Fibroblast of skin of right biceps (primary cell): ENCODE data around the gene RBM20.
"Not testable (repeated sequence)": the region's sequence is repeated elsewhere in the genome, so short reads cannot be mapped to it uniquely, and the experiment has no call there.

ENCODE experiments used
- DNase-seq: peaks from one replicate; pipeline ENCODE4 v3.0.0-alpha.2; 2013

The RBM20 gene

GRCh38 chr10:110679486-110680272 lies 35.5 kb downstream of the RBM20 start:
- no peak for DNase-seq

- DNase-seq, result no peak
These were observed 36.3 kb downstream of the RBM20 start for GRCh38 chr10:110680273-110681020.

GRCh38 chr10:110681023-110681681 lies 37.0 kb downstream of the RBM20 start:
- DNase-seq, result peak; percentile 39

GRCh38 chr10:110682348-110682747 lies 38.2 kb downstream of the RBM20 start:
- DNase-seq, result no peak

- DNase-seq, result peak; percentile 17
These were observed 40.8 kb downstream of the RBM20 start for GRCh38 chr10:110684800-110685446.

- DNase-seq, result peak; percentile 42
These were observed 41.9 kb downstream of the RBM20 start for GRCh38 chr10:110686047-110686446.

GRCh38 chr10:110686949-110687348 lies 42.8 kb downstream of the RBM20 start:
- DNase-seq, result peak; percentile 52

GRCh38 chr10:110687400-110687799 lies 43.3 kb downstream of the RBM20 start:
- DNase-seq, result no peak

GRCh38 chr10:110691139-110691538 lies 47.0 kb downstream of the RBM20 start:
- DNase-seq, result no peak

GRCh38 chr10:110694263-110694662 lies 50.1 kb downstream of the RBM20 start:
- no peak for DNase-seq

GRCh38 chr10:110694820-110695538 lies 50.8 kb downstream of the RBM20 start:
- DNase-seq, result no peak

- no peak for DNase-seq
These were observed 51.4 kb downstream of the RBM20 start for GRCh38 chr10:110695539-110695886.

GRCh38 chr10:110696436-110696835 lies 52.3 kb downstream of the RBM20 start:
- no peak for DNase-seq

GRCh38 chr10:110698340-110698739 lies 54.2 kb downstream of the RBM20 start:
- no peak for DNase-seq

GRCh38 chr10:110698782-110699201 lies 54.7 kb downstream of the RBM20 start:
- no peak for DNase-seq

- DNase-seq, result no peak
These were observed 55.8 kb downstream of the RBM20 start for GRCh38 chr10:110699859-110700468.

GRCh38 chr10:110700947-110701616 lies 56.9 kb downstream of the RBM20 start:
- DNase-seq, result no peak

- DNase-seq, result no peak
These were observed 57.5 kb downstream of the RBM20 start for GRCh38 chr10:110701617-110701971.

- DNase-seq, result no peak
These were observed 59.9 kb downstream of the RBM20 start for GRCh38 chr10:110704070-110704469.

GRCh38 chr10:110704906-110705476 lies 60.9 kb downstream of the RBM20 start:
- no peak for DNase-seq

- not testable (repeated sequence) for DNase-seq
These were observed 61.5 kb downstream of the RBM20 start for GRCh38 chr10:110705596-110705995.
